Amniotic epithelial cell (primary cell): ENCODE results near the gene IL2RG.

ENCODE experiments used
- DNase-seq: peaks from one replicate; pipeline ENCODE4 v3.0.0-alpha.2; 2010; ENCODE audit warnings: low read depth

The IL2RG gene

DNA sequence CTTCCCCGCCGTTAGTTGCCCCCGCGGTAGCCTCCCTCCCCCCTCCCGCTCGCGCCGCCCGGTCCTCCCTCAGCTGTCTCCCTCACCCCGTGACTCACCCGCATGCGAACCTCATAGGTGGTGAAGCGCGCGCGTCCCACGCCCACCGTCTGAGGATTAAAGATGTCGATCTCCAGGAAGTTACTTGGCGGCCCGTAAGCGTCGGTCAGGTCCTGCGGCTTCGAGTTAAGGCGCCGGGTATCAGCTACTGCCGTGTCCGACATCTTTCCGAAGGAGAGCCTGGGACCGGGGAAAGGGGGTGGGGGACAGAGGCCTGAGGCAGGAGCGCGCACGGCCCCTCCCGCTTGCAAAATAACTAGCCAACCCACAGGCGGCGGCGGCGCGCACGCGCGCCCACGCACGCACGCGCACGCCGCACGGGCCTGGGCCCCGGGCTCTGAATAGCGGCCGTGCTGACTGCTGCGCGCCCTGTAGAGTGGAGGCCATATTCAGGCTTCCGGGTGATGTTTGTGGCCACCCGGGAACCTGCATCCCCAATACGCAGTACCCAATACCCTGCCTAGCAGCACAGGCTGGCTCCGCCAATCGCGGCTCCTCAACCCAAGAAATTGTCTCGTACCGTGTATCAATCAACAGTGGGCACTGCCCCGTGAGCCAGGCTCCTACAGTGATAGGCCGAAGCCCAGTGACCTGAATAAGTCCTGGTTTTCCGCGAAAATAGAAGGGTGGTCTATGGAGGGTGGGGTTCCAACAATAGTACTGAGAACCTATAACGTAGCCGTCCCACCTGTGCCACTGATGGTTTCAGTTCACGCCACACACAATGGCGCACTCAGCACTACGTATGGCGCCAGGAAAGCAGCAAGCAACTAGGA is 43.1 kb downstream of the IL2RG start, which contains the start of gene SNX12:
SNX12 (minus strand) TSS at position 291 of the 875 bp plus-strand sequence; CDS start at position 263, 28 bp downstream.
- DNase-seq: peak; percentile 95

DNA sequence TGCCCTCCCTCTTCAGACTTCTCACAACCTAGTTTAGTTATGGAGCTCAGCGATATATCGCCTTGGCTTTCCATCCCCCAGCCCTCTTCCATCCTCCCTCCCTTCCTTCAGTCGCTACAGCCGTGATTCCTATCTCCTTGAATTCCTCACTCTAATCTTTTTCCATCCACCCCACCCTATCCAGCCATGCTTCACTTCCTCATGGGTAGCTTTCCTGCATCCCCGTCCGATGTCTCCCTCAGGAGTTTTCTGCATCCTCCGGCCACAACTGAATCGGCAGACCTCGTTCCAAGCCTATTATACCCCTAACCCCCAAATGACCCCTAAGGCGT is 43.7 kb downstream of the IL2RG start:
- no peak for DNase-seq

DNA sequence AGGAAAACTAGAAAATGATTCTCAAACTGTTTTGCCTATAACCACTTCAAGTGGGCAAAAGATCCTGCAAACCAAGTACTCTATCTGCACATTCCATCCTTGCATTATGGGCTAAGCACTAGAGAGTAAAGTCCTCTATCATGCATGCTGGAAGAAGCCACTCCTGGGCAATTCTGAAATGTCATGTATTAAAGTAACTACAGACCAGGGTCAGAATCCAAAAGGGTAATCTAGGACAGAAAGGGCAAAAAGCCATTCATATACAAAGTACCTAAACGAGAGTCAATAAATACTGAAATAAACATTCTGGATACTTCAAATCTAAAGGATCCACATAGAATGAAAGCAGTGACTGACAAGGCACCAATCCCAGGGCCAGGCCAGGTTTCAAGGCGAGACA is 44.3 kb downstream of the IL2RG start:
- DNase-seq: no peak

DNA sequence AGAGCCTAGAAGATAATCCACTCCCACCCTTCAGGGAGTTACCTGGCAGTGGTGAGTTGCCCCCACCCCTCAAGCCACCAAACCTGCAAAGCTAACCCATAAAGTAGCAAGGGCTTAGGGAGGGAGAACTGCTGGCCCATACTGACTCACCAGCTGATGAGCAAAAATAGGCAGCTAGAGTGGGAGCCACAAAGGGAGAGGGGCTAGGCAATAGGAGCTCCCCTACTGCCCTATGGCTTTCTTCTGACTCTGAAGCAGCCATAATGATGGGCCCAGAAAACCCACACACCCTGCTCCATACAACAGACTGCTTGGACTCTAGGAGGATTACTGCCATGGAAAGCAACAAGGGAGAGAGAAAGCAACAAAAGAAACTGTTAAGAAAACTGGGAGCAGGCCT is 51.2 kb downstream of the IL2RG start:
- no peak for DNase-seq

DNA sequence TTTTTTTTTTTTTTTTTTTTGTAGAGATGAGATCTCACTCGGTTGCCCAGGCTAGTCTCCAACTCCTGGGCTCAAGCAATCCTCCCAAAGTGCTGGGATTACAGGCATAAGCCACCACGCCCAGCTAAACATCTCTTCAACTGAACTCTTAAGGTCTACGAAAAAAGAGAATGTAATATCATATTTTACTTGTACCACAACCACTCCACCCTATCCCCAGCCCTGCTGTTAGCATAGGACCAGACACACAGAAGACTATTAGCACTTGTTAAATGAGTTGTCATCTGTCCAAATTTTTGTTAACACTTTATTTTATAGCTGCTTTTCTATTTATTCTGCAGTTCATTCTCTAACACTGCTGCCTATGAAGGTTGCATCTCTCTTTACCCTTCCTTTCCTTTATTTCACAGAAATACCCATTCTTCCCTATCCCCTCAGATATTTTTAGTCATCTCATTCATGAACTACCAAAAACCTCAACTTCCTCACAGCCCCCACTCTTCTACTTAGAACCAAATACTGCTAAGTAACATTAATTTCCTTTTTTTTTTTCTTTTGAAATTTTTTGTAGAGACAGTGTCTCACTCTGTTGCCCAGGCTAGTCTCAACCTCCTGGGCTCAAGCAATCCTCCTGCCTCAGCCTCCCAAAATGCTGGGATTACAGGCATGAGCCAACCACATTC is 53.4 kb downstream of the IL2RG start:
- DNase-seq: no peak
